GM12865 (cell line): ENCODE data around the gene FAM227A.
A peak's percentile ranks its signal among the peaks of the same experiment; 100 is the strongest.

Source experiments
- DNase-seq: peaks from one replicate; pipeline ENCODE4 v3.0.0; 2010; ENCODE audit warnings: low read depth
- H3K4me3 ChIP-seq: 2 replicates; pipeline ENCODE4 v1.5.1; 2011; ENCODE audit warnings: mild to moderate bottlenecking, low read depth, low read length, control low read depth
- TF ChIP-seq, protein P1 (sequence below): IDR thresholded peaks from 2 replicates; pipeline ENCODE4 v1.5.1; 2011; ENCODE audit warnings: low read length, control low read depth, low read depth, inconsistent platforms; ENCODE audit not compliant: insufficient read depth; ENCODE audit errors: missing control alignments

Gene FAM227A

DNA sequence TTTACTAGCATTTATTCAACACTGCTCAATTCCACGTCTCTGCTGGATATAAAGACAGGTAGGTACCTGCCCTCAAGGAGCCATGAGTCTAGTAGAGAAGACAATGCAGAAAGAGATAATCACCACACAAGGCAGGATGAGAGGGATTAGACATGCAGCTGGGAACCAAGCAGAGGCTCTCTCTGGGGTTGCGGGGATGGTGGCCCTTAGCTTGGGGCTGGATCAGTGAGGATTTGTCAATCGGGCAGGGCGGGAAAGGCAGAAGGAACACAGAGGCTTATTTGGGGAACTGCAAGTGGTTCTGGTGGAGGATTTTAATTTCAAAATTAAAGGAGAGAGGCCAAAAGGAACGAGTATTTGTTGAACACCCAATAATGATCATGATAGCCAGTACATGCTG is 77.7 kb downstream of the FAM227A start:
- TF ChIP-seq, protein P1, sequence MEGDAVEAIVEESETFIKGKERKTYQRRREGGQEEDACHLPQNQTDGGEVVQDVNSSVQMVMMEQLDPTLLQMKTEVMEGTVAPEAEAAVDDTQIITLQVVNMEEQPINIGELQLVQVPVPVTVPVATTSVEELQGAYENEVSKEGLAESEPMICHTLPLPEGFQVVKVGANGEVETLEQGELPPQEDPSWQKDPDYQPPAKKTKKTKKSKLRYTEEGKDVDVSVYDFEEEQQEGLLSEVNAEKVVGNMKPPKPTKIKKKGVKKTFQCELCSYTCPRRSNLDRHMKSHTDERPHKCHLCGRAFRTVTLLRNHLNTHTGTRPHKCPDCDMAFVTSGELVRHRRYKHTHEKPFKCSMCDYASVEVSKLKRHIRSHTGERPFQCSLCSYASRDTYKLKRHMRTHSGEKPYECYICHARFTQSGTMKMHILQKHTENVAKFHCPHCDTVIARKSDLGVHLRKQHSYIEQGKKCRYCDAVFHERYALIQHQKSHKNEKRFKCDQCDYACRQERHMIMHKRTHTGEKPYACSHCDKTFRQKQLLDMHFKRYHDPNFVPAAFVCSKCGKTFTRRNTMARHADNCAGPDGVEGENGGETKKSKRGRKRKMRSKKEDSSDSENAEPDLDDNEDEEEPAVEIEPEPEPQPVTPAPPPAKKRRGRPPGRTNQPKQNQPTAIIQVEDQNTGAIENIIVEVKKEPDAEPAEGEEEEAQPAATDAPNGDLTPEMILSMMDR = no peak
- DNase-seq = no peak
- no peak overlapping the region for H3K4me3 ChIP-seq

DNA sequence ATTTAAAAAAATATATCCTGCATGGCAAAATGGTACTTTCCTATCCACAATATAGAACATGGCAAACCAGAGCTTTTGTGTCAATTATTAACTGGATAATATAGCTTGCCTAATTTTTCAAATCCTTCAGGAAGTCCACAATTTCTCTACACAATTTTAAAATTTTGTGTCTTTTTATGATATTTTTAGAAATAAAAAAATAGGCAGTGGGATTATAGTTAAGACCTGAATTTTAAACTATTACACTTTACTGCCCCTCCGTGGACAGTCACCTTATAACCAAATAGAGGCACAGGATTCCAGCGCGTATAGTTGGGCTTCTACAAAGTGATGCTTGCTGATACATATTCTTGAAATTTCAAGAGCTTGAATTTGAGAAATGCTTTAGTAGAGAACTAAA is 84.1 kb downstream of the FAM227A start:
- no peak overlapping the region for H3K4me3 ChIP-seq
- DNase-seq = peak; percentile 49
- TF ChIP-seq, protein P1 = peak; percentile 29

DNA sequence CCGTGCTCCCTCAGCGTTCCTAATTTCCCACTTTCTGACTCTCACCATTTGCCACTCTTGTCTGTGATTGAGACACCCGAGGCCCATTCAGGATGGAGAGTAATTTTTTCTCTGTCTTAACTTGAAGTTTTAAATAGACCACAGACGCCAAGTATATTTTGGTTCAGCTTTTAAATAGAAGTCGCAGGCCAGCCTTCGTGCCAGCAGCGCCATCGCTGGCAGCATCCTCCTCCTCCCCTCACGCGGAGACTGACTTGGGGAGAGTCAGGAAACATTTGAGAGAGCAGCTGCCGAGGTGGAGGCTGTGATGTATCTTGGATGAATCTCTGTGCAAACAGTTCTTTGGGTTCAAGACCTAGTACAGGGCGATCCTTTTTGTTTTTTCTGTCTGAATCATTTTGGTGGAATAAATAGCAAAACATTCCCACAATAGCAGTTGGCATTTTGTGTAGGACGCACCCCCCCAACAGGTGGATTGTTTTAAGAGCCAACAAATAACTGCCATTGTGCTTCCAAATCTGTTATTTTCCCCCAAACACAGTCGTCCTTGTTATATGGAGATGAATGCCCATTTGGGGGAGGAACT is 85.3 kb downstream of the FAM227A start:
- DNase-seq = peak; percentile 53
- H3K4me3 ChIP-seq = peak overlapping the region; percentile 80
- TF ChIP-seq, protein P1 = no peak

DNA sequence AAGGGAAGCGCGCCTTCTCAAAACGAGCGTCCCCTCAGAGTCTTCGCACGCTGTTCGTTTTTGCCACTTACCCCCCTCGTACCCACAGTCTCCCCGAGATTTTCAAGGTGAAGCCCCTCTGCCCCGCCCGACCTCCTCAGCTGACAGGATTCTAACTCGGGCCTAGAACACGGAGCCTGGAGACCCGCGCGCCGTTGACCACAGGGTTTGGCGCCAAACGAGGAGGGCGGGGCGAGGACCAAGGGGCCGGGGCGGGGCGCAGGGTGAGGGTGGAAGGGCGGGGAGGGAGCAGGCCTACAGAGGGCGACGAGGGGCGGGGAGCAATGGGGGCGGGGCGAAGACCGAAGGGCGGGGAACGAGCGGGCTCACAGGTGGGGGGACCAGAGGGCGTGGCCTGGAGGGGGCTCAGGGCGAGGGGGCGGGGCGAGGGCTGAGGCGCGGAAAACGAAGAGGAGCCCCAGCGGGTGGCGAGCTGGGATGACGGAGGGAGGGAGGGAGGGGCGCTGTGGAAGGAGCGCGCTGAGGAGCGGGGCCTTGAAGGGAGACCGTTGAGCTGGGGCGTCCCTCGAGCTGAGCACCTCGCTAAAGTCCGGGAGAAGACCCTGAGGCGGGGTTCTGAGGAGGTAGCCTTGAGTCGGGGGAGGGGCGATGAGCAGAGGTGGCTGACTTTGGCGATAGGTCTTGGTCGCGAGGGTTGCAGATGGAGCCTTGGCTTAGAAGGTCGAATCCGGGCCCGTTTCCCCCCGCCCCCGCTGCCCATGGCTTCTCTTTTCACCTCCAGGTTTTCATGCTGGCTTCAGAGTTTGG is 86.0 kb downstream of the FAM227A start, which contains the start of gene DMC1:
Gene DMC1 (minus strand): TSS at position 212 of the 807 bp plus-strand sequence. CDS start 1,927 bp downstream, outside the sequence.
- peak within 1 kb of the TSS; percentile 80 for H3K4me3 ChIP-seq
- TF ChIP-seq, protein P1 = no peak
- peak; percentile 98 for DNase-seq

DNA sequence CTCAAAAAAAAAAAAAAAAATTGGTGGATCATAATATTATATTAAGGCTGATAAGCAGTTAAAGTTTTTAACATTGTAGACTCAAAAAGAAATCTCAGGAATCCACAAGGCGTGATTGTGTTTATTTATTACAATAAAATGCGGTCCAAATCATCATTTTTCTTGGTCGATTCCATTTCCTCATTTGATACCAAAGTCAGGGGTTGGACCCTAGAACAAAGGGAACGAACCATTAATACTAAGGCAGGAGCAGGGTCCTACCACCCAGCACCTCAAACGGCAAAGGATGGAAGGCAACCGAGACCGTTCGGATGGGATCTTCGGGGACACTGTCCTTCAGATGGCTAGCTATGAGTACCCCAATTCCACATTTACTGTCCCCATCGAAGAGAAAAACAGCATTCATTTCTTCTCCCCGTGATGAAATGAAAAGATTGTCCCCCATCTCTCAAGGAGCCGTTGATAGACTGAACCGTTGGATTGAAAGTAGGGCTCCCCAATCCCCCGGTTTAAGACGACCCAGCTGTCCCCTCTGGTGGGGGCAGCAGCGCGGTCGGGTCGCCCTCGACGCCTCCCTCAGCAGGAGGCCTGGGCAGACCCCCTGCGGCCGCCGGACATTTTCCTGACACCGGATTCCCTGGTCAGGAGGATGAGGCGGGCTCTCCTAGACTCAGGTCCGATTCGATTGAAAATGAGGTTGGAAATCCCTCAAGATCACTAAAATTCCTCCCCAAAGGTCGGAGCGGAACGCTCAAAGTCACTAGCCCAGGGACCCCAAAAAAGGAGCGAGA is 86.8 kb downstream of the FAM227A start:
- peak; percentile 26 for DNase-seq
- H3K4me3 ChIP-seq = peak overlapping the region; percentile 80
- TF ChIP-seq, protein P1 = no peak

DNA sequence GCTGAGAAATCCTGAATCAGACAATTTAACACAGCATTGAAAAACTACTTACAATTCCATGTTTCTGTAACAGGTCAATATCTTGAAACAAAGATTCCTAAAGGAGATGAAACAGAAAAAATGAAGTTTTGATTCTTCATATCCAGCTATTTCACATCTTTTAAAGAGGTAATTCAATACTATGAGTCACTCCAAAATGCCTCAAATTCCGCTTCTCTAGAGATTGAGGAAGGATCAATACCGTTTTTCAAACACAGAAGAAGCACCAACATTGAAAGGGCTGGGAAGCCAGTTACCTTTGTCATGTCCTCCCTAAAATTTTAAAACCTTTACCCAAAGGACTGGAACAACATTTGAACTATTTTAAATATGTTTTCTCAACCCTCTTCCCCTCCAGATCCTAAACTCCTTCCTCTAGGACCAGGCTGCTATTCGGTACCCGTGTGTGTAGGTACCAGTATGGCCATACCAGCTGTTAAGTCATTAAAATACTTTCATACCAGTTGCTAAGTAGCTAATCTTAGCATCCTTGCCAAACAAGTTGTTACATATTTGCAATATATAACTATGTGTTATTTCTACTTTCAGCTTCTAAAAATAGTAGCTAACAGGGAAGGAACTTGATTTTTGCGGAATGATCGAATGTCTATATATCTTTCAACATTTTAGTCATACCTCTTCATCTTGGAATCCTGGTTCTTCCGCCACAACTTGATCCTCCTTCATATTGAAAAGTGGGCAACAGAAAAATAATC is 88.5 kb downstream of the FAM227A start:
- no peak for DNase-seq
- H3K4me3 ChIP-seq = no peak overlapping the region
- TF ChIP-seq, protein P1 = no peak
